IMR-90 (cell line): ENCODE results near the gene CCNB2. TPM values are rescaled to one million over a fixed set of nuclear protein-coding genes. Genes with fewer than 3 reads are reported as not detected.
A peak's percentile ranks its signal among the peaks of the same experiment; 100 is the strongest.

Experiments used
- ATAC-seq: fragments of 200-7000 bp; cut with Tn5 transposase; 2 replicates; pipeline ENCODE4 v1.9.1; 2020; ENCODE audit warnings: low read depth, mild to moderate bottlenecking, moderate library complexity
- BruUV-seq: library from RNA; stranded (reverse); fragments of 400-500 nt; replicated peaks from 2 replicates; lab custom pipeline; 2021; lab: Mats Ljungman, UMichigan
- CTCF ChIA-PET: fragments of 300-600 bp; formaldehyde crosslinking; extraction: SDS; loops from one replicate; lab custom pipeline; 2021; ENCODE audit warnings: antibody characterized with exemption; lab: Yijun Ruan, JAX
- POLR2A ChIA-PET: fragments of 300-600 bp; sonication (Branson Sonifier 250); formaldehyde crosslinking; loops from one replicate; lab custom pipeline; 2022; ENCODE audit warnings: antibody characterized with exemption; ENCODE audit not compliant: unreplicated experiment; lab: Charles Lee
- DNase-seq: peaks from one replicate; pipeline ENCODE4 v3.0.0; 2013
- H2AFZ ChIP-seq: replicated peaks from 2 replicates; pipeline ENCODE3; 2013; ENCODE audit warnings: low read length, mild to moderate bottlenecking; ENCODE audit not compliant: poor library complexity
- H2AK5ac ChIP-seq: 2 replicates; pipeline ENCODE4 v1.6.1; 2013; ENCODE audit warnings: low read depth, low read length, inconsistent platforms
- H2AK9ac ChIP-seq: replicated peaks from 2 replicates; pipeline ENCODE3; 2013; ENCODE audit warnings: mild to moderate bottlenecking, low read depth, low read length, moderate library complexity; ENCODE audit not compliant: poor library complexity
- H2BK120ac ChIP-seq: 2 replicates; pipeline ENCODE4 v1.6.1; 2013; ENCODE audit warnings: low read depth, low read length, inconsistent platforms
- H2BK15ac ChIP-seq: 3 replicates; pipeline ENCODE4 v1.6.1; 2013; ENCODE audit warnings: low read depth, low read length, inconsistent platforms
- H2BK20ac ChIP-seq: 2 replicates; pipeline ENCODE4 v1.6.1; 2013; ENCODE audit warnings: low read depth, mild to moderate bottlenecking, inconsistent platforms, low read length, moderate library complexity
- H2BK5ac ChIP-seq: 2 replicates; pipeline ENCODE4 v1.6.1; 2013; ENCODE audit warnings: mild to moderate bottlenecking, low read depth, low read length, inconsistent platforms; ENCODE audit not compliant: poor library complexity, severe bottlenecking
- H3K14ac ChIP-seq: replicated peaks from 2 replicates; pipeline ENCODE4 v1.6.1; 2013; ENCODE audit warnings: low read depth, low read length, inconsistent platforms
- H3K18ac ChIP-seq: 2 replicates; pipeline ENCODE4 v1.6.1; 2013; ENCODE audit warnings: low read depth, low read length, control low read depth
- H3K23ac ChIP-seq: 2 replicates; pipeline ENCODE4 v1.6.1; 2013; ENCODE audit warnings: low read depth, low read length, inconsistent platforms
- H3K27ac ChIP-seq: 2 replicates; pipeline ENCODE4 v1.5.1; 2013; ENCODE audit warnings: mild to moderate bottlenecking, control low read depth, low read length; ENCODE audit not compliant: insufficient read depth
- H3K27me3 ChIP-seq: 2 replicates; pipeline ENCODE4 v1.6.1; 2013; ENCODE audit warnings: low read length; ENCODE audit not compliant: control insufficient read depth, insufficient read depth
- H3K36me3 ChIP-seq: 2 replicates; pipeline ENCODE4 v1.6.1; 2013; ENCODE audit warnings: low read length, mixed read lengths; ENCODE audit not compliant: control insufficient read depth, insufficient read depth
- H3K4ac ChIP-seq: 2 replicates; pipeline ENCODE4 v1.6.1; 2013; ENCODE audit warnings: low read depth, low read length, inconsistent platforms
- H3K4me1 ChIP-seq: 2 replicates; pipeline ENCODE4 v1.6.1; 2013; ENCODE audit warnings: low read length, mixed read lengths; ENCODE audit not compliant: control insufficient read depth, insufficient read depth
- H3K4me2 ChIP-seq: 2 replicates; pipeline ENCODE4 v1.6.1; 2013; ENCODE audit warnings: low read depth, mild to moderate bottlenecking, control low read depth, low read length, moderate library complexity
- H3K4me3 ChIP-seq: 2 replicates; pipeline ENCODE4 v1.5.1; 2013; ENCODE audit warnings: low read depth, mild to moderate bottlenecking, control low read depth, low read length, moderate library complexity; ENCODE audit not compliant: insufficient read depth
- H3K56ac ChIP-seq: 2 replicates; pipeline ENCODE4 v1.6.1; 2013; ENCODE audit warnings: low read length, inconsistent platforms; ENCODE audit not compliant: insufficient read depth; ENCODE audit errors: extremely low read depth
- H3K79me1 ChIP-seq, 2 experiments: 2 replicates each; pipeline ENCODE4 v1.6.1; 2013; ENCODE audit warnings: low read length in 2 of 2, inconsistent platforms in 1 of 2, low read depth in 1 of 2
- H3K9ac ChIP-seq: 2 replicates; pipeline ENCODE4 v1.6.1; 2013; ENCODE audit warnings: low read depth, low read length, control low read depth
- H3K9me1 ChIP-seq: 2 replicates; pipeline ENCODE4 v1.6.1; 2013; ENCODE audit warnings: low read length, inconsistent platforms; ENCODE audit not compliant: insufficient read depth
- H3K9me3 ChIP-seq: 2 replicates; pipeline ENCODE4 v1.6.1; 2013; ENCODE audit warnings: low read length; ENCODE audit not compliant: control insufficient read depth, insufficient read depth
- H4K20me1 ChIP-seq: 2 replicates; pipeline ENCODE4 v1.6.1; 2013; ENCODE audit warnings: low read length, inconsistent platforms; ENCODE audit not compliant: insufficient read depth
- H4K5ac ChIP-seq: 2 replicates; pipeline ENCODE4 v1.6.1; 2013; ENCODE audit warnings: mild to moderate bottlenecking, low read depth, low read length, control low read depth
- H4K8ac ChIP-seq, 2 experiments: 2 replicates each; pipeline ENCODE4 v1.6.1; 2013; ENCODE audit warnings: low read depth in 2 of 2, low read length in 2 of 2, control low read depth in 1 of 2, inconsistent platforms in 1 of 2
- H4K91ac ChIP-seq: 2 replicates; pipeline ENCODE4 v1.6.1; 2013; ENCODE audit warnings: low read depth, low read length, inconsistent platforms; ENCODE audit not compliant: insufficient read depth
- CEBPB ChIP-seq: IDR thresholded peaks from 2 replicates; pipeline ENCODE4 v1.6.1; 2012; ENCODE audit warnings: low read depth, low read length, improper control_type of control experiment
- WGBS, 2 experiments: methylation state at CpG; one replicate each; pipeline versions ENCODE4 v1.1.5 to v1.1.7; 2013; ENCODE audit warnings: missing lambda C conversion rate in 2 of 2; ENCODE audit not compliant: insufficient read length in 1 of 2; ENCODE audit errors: extremely low coverage in 2 of 2; 5-methylcytosine and 5-hydroxymethylcytosine counted together
- dilution Hi-C: fragments of 300-500 bp; cut with HindIII; formaldehyde crosslinking; loops from one replicate; pipeline ENCODE4 v1.14.3; 2018; ENCODE audit warnings: low sequenced_read_pairs; ENCODE audit not compliant: unreplicated experiment
- in situ Hi-C: fragments of 300-500 bp; cut with MboI; formaldehyde crosslinking; loops from 3 replicates; pipeline ENCODE4 v1.14.3; 2019; ENCODE audit warnings: low sequenced_read_pairs, inconsistent platforms, mixed read lengths
- intact Hi-C: fragments of 100-400 bp; cut with micrococcal nuclease; formaldehyde crosslinking; loops from 2 replicates; pipeline ENCODE4 v1.10.0; 2022
- polyA plus RNA-seq, 3 experiments: library from polyadenylated mRNA; depleted of rRNA; stranded (reverse); fragments of >200 nt; gene quantifications; 2 replicates each; pipeline ENCODE4 v1.2.3, GENCODE V29; 2012; ENCODE audit warnings: low replicate concordance in 1 of 3
- total RNA-seq: library from RNA; depleted of rRNA; stranded (reverse); fragments of >200 nt; gene quantifications from 2 replicates; pipeline ENCODE4 v1.2.3, GENCODE V29; 2012

Gene CCNB2
- total and polyA plus RNA-seq, 2 of the 4 experiments (the other 2 are of a cell fraction) = 52.5 to 54.6 TPM

DNA sequence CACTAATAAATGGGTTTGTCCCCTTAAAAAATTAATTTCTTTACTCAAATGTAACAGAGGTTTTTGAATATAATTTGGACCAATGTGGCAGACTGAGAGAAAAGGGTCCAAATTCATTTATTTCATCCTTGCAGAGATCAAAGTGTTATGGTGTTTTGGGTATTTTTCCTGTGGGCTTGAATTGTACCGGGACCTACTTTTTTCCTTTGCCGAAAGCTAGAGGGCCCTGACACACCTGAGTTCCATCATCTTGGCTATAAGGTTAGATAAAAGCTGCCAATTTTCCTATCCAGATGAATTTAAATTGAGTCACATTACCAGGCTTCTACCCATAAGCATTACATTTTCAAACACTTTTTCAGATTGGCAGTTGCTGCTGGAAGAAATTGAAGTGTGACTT, 908 bp downstream of the CCNB2 start:
- Histone ChIP-seq H3K36me3 (no peaks in the 10 kb centered on the region; the same call in 1 of the 2 replicates), H3K9ac (peak overlapping the region; percentile 45; the same call in 1 of the 2 replicates), H2BK20ac (no peak overlapping the region), H2BK5ac (peak overlapping the region; percentile 19), H3K9me3 (no peaks in the 10 kb centered on the region), H3K27ac (no peak overlapping the region; the same call in 1 of the 2 replicates), H3K4me2 (peak overlapping the region; percentile 74), H3K18ac (no peak overlapping the region), H2AK5ac (no peak overlapping the region), H4K8ac (peak overlapping the region; percentile 67 to 79; a peak in 3 of 4 replicates), H4K91ac (no peak overlapping the region), H4K20me1 (no peaks in the 10 kb centered on the region), H3K56ac (peak overlapping the region; percentile 57; the same call in 1 of the 2 replicates), H2BK15ac (no peak overlapping the region), H3K14ac (peak overlapping the region; percentile 89), H2BK120ac (no peak overlapping the region), H3K79me1 (peaks cover 20 to 33% of the 10 kb centered on the region in 2 experiments), H2AFZ (no peak overlapping the region), H3K23ac (peak overlapping the region; percentile 70), H3K9me1 (no peaks in the 10 kb centered on the region), H4K5ac (no peak overlapping the region), H2AK9ac (no peak overlapping the region), H3K4me3 (peak overlapping the region; percentile 77), H3K27me3 (no peaks in the 10 kb centered on the region), H3K4ac (no peak overlapping the region), H3K4me1 (no peaks in the 10 kb centered on the region)
- in situ Hi-C loops = no loop called here
- no CpG with 5 or more reads among the region's 2 CpGs for WGBS, 2 experiments
- ATAC-seq = no peak
- ChIA-PET CTCF (interaction anchor here (0.6 kb wide), 1 partner anchor 278 kb away, joined by 5 read pairs; no protein-coding TSS in a partner anchor), POLR2A (no interaction called here)
- intact Hi-C loops = loop anchor here (5.0 kb wide), 1 partner anchor 119 kb away; the partner anchor contains the start of gene RNF111
- no TSS peak for BruUV-seq
- DNase-seq = no peak
- dilution Hi-C loops = no loop called here
- no peak for TF ChIP-seq CEBPB
